GM04504 (cell line): ENCODE data around the gene STAG1.
"Not testable (repeated sequence)": the region's sequence is repeated elsewhere in the genome, so short reads cannot be mapped to it uniquely, and the experiment has no call there.

Experiments used
- DNase-seq: peaks from one replicate; pipeline ENCODE4 v3.0.0-alpha.2; 2012; ENCODE audit warnings: low read depth

STAG1 gene

GRCh38 chr3:136703429-136703828, 48.7 kb downstream of the STAG1 start:
- DNase-seq: no peak

DNA sequence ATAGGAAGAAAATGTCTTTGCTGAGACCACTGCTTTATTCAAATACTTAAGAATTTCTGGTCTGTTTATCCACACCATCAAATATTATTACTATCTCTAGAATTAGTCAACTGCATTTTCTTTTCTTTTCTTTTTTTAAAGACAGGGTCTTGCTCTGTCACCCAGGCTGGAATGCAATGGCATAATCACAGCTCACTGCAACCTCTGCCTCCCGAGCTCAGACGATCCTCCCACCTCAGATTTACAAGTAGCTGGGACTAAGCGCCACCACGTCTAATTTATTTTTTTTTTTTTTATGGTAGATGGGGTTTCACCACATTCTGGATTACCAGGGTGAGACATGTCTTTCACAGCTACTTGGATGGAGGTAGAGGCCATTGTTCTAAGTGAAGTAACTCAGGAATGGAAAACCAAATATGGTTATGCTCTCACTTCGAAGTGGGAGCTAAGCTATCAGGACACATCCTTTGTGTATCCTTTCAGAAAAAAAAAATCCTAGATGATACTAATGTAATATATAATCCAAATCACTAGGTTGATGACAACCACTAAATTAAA, 52.8 kb downstream of the STAG1 start:
- no peak for DNase-seq

- no peak for DNase-seq
These were observed 53.8 kb downstream of the STAG1 start for GRCh38 chr3:136698361-136698760.

DNA sequence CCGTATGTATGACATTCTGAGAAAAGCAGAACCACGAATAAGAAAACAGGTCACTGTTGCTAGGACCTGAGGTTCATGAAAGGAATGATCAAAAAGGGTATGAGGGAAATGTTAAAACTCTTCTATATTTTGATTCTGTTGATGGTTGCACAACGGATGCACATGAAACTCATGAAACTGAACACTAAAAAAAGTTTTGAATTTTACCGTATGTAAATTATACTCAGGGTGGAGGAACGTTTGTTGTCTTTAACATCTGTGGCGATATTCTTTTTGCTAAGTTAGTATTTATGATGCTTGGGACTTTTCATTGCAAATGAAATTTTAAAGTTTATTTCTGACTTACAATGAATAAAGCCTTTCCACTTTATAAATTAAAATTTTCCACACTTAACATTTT, 55.4 kb downstream of the STAG1 start:
- no peak for DNase-seq

GRCh38 chr3:136694321-136694720, 57.9 kb downstream of the STAG1 start:
- DNase-seq: no peak

DNA sequence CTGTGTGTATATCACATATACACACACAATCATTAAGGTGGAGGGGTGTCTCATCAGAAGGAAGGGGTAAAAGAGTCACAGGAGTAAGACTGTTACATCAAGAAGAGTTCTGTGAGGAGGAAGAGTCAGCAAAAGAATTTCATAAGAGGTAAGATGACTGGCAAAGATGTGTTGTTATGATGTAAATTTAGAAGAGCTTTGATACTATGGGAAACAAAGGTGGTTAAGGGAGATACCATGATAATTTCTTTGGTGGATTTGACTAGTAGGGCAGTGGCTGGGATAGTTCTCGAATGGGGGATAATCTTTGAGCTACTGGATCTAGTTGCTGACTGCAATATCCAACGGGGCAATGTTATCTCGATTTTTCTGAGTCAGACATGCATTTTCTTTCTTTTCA, 61.6 kb downstream of the STAG1 start:
- DNase-seq: no peak

- no peak for DNase-seq
These were observed 66.3 kb downstream of the STAG1 start for GRCh38 chr3:136685882-136686281.

GRCh38 chr3:136682740-136683312, 69.4 kb downstream of the STAG1 start:
- DNase-seq: no peak

- peak; percentile 8 for DNase-seq
These were observed 73.2 kb downstream of the STAG1 start for GRCh38 chr3:136678981-136679380.

DNA sequence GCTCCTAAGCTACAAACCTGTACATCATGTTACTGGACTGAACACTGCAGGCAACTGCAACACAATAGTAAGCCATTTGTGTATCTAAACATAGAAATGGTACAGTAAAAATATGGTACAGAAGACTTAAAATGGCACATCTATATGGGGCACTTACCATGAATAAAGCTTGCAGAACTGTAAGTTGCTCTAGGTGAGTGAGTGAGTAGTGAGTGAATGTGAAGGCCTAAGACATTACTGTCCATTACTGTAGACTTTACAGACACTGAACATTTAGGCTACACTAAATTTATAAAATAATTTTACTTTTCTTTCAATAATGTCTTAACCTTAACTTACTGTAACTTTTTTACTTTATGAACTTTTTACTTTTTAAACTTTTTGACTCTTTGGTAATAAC, 76.2 kb downstream of the STAG1 start:
- no peak for DNase-seq

GRCh38 chr3:136675150-136675858, 76.9 kb downstream of the STAG1 start:
- DNase-seq: no peak

GRCh38 chr3:136672457-136672856, 79.7 kb downstream of the STAG1 start:
- no peak for DNase-seq

DNA sequence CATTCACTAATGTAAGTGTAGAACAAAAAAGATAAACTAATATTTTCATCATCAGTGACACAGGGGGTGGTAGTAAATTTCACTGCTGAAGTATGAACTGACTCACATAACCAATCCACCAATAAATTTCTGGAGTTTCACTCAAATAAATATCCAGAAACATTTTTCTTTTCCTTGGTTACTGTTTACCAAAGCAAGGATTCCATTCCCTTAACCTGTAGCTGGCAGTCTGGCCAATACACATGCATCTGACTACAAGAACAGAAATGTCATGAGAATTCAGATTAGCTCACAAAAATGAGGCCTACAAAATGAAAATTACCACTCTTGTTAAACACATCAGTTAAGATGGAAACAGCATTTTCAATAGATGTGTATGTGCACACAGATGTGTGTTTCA, 80.3 kb downstream of the STAG1 start:
- DNase-seq: peak; percentile 52

DNA sequence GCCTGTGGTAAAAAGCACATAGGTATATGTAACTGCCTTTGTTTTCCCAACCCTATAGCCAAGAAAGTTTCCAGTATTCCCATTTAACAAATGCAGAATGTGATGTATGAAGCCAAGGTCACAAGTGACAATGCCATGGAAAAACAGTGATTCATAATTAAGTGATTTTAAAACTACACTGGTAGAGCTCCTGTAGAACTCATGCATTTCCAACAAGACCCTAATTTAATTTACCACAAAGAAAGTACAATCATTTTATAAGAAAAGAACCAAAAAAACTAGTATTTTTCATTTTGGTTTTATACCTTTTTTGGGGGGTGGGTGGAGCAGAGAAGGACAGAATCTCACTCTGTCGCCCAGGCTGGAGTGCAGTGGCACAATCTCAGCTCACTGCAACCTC, 82.0 kb downstream of the STAG1 start:
- no peak for DNase-seq

- no peak for DNase-seq
These were observed 85.1 kb downstream of the STAG1 start for GRCh38 chr3:136667081-136667480.

- DNase-seq: not testable (repeated sequence)
These were observed 85.9 kb downstream of the STAG1 start for GRCh38 chr3:136666301-136666700.

- no peak for DNase-seq
These were observed 87.4 kb downstream of the STAG1 start for GRCh38 chr3:136664771-136665170.

DNA sequence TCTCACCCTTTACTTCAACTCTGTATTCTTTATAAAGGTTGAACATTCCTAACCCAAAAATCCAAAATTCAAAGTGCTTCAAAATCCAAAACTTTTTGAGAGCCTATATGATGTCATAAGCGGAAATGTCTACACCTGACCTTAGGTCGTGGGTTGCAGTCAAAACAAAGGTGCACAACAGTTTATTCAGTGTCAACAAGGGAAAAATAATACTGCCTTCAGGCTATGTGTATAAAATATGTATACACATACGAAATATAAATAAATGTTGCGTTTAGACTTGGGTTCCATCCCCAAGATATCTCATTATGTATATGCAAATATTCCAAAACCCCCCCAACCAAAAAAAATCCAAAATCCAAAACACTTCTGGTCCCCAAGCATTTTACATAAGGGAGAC, 90.9 kb downstream of the STAG1 start:
- no peak for DNase-seq

DNA sequence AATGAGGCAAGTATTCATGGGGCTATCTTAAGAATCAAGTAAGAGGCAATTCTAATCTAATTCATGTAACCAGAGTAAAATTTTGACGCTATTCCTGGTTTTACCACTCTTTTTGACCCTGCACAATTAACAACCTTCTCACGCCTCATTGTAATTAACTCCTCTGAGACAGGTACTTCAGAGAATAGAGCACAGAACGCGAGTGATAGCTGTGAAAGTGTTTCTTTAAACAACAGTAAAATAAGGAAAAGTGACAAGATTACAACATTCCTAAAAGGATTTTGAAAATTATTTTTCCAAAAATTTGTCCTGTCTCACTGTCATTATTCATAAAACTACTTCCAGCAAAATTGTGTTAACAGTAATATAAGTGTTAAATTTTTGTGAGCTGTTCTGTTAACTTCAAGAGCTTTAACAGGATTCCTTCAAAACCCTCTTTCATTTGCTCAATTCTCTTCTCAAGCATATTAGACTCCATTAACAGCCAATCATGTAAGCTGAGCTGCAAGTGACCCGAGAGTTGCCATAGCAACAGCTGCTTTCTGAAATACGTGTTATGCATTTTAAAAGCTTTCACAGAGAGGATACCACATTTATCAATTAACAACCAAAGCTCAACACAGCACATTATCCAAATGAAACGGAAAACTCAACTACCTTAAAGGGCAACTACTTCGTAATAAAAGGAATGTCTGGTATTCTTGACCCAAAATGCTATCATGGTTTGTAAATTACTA, 93.1 kb downstream of the STAG1 start:
- DNase-seq: peak; percentile 51

- DNase-seq: no peak
These were observed 94.7 kb downstream of the STAG1 start for GRCh38 chr3:136657526-136657925.

DNA sequence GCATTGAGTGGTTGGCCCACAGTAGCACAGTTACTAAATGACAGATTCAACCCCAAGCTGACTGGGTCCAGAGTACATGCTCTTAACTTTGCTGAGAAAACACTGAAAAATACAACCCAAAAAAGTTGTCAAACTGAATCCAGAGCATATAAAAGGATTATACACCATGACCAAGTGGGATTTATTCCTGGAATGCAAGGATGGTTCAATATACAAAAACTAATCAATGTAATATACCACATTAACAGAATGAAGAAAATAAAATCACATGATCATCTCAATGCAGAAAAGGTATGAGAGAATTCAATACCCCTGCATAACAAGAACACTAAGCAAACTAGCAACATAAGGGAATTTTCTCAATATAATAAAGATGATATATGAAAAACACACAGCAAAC, 98.5 kb downstream of the STAG1 start:
- no peak for DNase-seq

DNA sequence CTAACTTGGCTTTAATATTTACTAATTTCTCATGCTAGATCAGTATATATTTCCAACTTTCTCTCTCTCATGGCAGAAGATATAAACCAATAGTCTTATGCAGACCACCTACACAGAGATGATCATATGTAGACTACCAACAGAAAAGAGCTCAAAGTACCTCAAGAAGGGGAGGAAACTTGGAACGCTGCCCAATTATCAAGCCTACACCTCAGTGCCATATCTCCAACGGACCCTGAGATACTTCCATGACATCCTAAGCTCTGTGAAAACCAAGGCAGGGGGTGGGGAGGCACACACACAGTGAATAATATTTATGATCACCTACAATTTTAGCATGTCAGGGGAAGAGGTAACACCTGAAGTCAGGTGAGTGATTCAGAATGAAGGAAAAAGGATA, 100.6 kb downstream of the STAG1 start:
- no peak for DNase-seq

GRCh38 chr3:136650461-136650860, 101.7 kb downstream of the STAG1 start:
- DNase-seq: no peak
